B cell (primary cell): Measurements from ENCODE around the gene CDR2L.

ENCODE experiments used
- EZH2 ChIP-seq: IDR thresholded peaks from 2 replicates; pipeline ENCODE4 v1.6.1; 2012; ENCODE audit warnings: borderline replicate concordance, low read depth, mild to moderate bottlenecking, moderate library complexity, low read length; ENCODE audit not compliant: insufficient read depth, poor library complexity, severe bottlenecking
- TF ChIP-seq, protein P1 (sequence below): fragments of 200-600 bp; IDR thresholded peaks from one replicate; pipeline ENCODE4 v1.8.0; 2022; ENCODE audit warnings: antibody characterized with exemption, mild to moderate bottlenecking

DNA sequence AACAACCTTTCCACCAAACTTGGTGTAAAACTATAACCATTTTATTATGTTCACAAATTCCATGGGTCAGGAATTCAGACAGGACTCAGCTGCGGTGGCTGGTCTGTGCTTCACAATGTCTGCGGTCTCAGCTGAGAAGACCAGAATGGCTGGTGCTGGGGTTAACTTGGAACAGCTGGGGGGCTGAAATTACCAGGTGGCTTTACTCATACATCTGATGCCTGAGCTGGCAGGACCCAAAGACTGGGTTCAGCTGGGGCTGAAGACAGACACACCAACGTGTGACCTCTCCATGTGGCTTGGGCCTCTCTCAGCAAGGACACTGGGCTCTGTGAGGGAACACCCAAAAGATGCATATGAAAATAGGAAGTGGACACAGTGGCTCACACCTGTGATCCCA, 9.2 kb upstream of the CDR2L start:
- TF ChIP-seq, protein P1, sequence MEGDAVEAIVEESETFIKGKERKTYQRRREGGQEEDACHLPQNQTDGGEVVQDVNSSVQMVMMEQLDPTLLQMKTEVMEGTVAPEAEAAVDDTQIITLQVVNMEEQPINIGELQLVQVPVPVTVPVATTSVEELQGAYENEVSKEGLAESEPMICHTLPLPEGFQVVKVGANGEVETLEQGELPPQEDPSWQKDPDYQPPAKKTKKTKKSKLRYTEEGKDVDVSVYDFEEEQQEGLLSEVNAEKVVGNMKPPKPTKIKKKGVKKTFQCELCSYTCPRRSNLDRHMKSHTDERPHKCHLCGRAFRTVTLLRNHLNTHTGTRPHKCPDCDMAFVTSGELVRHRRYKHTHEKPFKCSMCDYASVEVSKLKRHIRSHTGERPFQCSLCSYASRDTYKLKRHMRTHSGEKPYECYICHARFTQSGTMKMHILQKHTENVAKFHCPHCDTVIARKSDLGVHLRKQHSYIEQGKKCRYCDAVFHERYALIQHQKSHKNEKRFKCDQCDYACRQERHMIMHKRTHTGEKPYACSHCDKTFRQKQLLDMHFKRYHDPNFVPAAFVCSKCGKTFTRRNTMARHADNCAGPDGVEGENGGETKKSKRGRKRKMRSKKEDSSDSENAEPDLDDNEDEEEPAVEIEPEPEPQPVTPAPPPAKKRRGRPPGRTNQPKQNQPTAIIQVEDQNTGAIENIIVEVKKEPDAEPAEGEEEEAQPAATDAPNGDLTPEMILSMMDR: no peak
- no peak for TF ChIP-seq EZH2
